ENCODE measurements around the gene RRAGD. TPM values are rescaled to one million over a fixed set of nuclear protein-coding genes. Genes with fewer than 3 reads are reported as not detected.

RRAGD gene, protein sequence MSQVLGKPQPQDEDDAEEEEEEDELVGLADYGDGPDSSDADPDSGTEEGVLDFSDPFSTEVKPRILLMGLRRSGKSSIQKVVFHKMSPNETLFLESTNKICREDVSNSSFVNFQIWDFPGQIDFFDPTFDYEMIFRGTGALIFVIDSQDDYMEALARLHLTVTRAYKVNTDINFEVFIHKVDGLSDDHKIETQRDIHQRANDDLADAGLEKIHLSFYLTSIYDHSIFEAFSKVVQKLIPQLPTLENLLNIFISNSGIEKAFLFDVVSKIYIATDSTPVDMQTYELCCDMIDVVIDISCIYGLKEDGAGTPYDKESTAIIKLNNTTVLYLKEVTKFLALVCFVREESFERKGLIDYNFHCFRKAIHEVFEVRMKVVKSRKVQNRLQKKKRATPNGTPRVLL
- polyA plus RNA-seq (ENCODE audit: insufficient read length in 10 of 10), result 100 to 1,000 TPM in 5 of 10 donors, 10 to 100 TPM in 5; 45.7 to 125 (median 99.9) TPM
- long read RNA-seq, donor 1, full-length matches to known transcripts, result 29 of 48 reads
- long read RNA-seq, donor 1, partial matches to known transcripts, result 19 of 48 reads
- long read RNA-seq, donor 1, other reads (novel, unspliced or antisense), result 0 of 48 reads
- long read RNA-seq, donor 2, full-length matches to known transcripts, result 25 of 30 reads
- long read RNA-seq, donor 2, partial matches to known transcripts, result 5 of 30 reads
- long read RNA-seq, donor 2, other reads (novel, unspliced or antisense), result 0 of 30 reads
- long read RNA-seq, donor 3, result 0 reads
- long read RNA-seq, donor 4, full-length matches to known transcripts, result 29 of 29 reads
- long read RNA-seq, donor 4, partial matches to known transcripts, result 0 of 29 reads
- long read RNA-seq, donor 4, other reads (novel, unspliced or antisense), result 0 of 29 reads
- long read RNA-seq, donor 5, full-length matches to known transcripts, result 26 of 45 reads
- long read RNA-seq, donor 5, partial matches to known transcripts, result 19 of 45 reads
- long read RNA-seq, donor 5, other reads (novel, unspliced or antisense), result 0 of 45 reads
- long read RNA-seq, donor 6, full-length matches to known transcripts, result 32 of 43 reads
- long read RNA-seq, donor 6, partial matches to known transcripts, result 11 of 43 reads
- long read RNA-seq, donor 6, other reads (novel, unspliced or antisense), result 0 of 43 reads
- long read RNA-seq, donor 7, full-length matches to known transcripts, result 23 of 23 reads
- long read RNA-seq, donor 7, partial matches to known transcripts, result 0 of 23 reads
- long read RNA-seq, donor 7, other reads (novel, unspliced or antisense), result 0 of 23 reads
- long read RNA-seq, donor 8, full-length matches to known transcripts, result 7 of 7 reads
- long read RNA-seq, donor 8, partial matches to known transcripts, result 0 of 7 reads
- long read RNA-seq, donor 8, other reads (novel, unspliced or antisense), result 0 of 7 reads
- long read RNA-seq, donor 9, full-length matches to known transcripts, result 6 of 6 reads
- long read RNA-seq, donor 9, partial matches to known transcripts, result 0 of 6 reads
- long read RNA-seq, donor 9, other reads (novel, unspliced or antisense), result 0 of 6 reads

DNA sequence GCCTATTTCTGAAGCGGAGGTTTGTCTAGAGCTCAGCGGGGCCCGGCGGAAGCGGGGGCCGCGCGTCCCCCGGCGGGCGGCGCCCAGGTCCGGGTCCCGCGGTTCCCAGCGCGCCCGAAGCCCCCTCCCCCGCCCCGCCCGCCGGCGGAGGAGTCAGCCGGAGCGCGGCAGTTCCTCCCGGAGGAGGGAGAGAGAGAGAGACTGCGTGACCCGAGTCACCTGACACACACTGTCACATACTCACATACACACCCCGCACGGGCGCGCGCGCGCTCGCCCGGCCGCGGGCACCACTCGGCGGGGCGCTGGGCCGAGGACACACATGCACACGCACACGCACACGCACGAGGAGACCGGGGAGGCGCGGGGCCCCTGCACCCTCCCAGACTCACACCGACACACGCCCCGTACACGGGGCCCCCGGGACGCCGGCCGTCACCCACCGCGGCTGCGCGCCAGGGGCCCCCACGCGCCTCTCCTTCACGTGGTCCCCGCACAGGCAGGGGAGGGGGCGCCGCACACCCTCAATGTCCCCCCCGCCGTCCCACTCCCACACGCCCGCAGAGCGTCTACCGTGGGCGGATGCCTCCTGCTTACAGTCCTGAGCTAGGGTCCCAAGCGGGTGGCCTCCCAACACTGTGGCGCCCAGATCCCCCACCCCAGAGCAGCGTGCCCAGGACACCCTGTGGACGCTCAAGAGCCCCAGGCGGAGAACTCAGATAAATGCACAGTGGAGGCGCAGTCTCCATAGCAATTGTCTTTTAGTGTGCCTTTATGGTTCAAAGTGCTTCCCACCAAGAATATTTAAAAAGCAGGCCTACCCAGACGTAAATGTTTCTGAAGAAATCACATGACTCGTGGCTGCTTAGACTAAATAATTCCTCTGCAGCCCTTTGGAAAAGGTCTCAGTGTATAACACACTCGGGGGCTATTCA is at the start of gene RRAGD:
Gene RRAGD (minus strand): TSS at position 203 of the 935 bp plus-strand sequence. CDS start 280 bp downstream, outside the sequence.
- peak; percentile 64 to 84 (median 67) for DNase-seq

DNA sequence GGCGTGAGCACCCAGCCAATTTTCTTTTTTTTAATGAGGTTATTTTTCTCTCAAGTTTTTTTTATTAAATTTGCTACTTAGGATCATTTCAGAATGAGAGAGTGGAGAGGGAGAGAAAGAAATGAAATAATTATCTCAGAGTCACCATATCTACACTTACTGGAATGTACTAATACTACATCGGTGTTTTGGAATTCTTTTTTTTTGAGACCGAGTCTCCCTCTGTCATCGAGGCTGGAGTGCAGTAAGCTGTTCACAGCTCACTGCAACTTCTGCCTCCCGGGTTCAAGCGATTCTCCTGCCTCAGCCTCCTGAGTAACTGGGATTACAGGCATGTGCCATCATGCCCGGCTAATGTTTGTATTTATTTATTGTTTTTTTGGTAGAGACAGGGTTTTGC is 48.6 kb upstream of the RRAGD start:
- DNase-seq, result no peak

DNA sequence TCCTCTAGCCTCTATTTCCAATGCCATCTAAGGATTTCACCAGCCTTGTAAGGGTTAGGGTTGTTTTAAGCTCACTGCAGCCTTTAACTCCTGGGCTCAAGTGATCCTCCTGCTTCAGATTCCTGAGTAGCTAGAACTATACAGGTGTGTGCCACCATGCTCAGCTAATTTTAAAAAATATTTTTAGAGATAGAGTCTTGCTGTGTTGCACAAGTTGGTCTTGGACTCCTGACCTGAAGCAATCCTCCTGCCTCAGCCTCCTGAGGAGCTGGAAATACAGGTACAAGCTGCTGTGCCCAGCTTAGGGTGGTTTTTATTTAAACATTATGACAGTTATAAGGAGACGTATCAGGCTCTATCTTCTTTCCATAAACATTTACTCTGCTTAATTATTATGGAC is 47.4 kb upstream of the RRAGD start:
- DNase-seq, result no peak

DNA sequence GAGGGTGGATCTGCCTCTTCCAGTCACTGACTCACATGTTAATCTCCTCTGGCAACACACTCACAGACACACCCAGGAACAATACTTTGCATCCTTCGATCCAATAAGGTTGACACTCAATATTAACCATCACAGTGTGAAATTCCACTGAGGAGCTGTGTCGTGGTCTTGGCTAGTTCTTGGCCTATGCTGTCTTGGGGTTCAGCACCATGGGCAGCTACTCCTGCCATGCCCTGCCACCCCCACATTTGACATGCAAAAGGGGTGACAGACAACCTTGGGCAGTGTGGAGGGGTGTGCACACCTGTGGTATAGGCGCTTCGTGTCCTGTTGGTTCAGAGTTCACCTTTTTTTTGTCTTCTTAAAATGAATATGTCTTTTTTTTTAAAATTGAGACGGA is 46.6 kb upstream of the RRAGD start:
- no peak for DNase-seq

DNA sequence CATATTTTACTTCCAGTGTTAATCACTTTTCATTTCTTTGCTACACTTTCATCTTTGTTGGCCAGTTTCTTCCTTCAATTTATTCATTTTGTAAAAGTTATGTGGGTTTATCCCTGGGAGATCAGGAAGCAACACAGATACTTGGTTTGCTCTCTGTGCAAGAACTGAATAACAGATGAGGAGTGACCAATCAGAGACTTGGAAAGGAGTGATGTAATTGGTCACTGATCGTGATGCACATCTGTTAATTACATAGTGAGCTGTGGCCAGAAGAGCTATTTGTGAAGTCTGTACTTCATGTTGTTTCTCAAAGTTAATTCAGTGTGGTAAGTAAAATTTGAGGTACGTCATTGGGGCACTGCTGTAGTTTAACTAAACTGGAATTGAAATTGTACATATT is 42.2 kb upstream of the RRAGD start:
- DNase-seq, result no peak

DNA sequence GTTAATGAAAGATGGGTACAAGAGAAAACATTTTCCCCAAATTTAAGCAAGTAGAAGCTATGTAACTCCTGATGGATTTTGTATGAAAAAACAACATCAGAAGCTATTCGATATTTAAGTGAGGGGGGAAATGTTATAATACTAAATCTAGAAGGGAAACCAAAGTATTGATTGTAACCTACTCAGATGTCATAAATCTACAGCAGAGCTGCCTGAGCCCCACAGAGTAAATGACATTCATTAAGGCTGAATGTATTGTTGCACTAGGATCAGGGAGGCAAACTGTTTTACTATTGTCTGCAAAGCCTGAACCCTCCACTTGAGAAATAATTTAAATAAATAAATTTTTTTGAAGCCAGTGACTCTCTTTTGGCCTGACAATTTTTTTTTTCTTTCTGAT is 40.2 kb upstream of the RRAGD start:
- no peak for DNase-seq

DNA sequence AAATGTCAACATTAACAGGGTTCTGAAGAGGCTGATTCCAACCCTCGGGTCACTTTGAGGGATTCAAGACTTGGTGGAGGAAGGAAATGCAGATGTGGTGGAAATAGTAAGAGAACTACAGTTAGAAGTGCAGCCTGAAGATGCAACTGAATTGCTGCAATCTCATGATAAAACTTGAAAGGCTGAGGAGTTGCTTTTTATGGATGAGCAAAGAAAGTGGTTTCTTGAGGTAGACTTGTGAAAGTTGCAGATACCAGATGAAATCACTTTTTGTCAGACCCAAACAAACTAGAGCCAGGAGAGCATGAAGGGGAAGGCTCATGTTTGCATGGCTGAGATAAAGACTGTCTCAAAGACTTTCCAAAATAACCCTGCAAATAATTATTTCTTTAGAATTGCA is 37.1 kb upstream of the RRAGD start:
- no peak for DNase-seq

DNA sequence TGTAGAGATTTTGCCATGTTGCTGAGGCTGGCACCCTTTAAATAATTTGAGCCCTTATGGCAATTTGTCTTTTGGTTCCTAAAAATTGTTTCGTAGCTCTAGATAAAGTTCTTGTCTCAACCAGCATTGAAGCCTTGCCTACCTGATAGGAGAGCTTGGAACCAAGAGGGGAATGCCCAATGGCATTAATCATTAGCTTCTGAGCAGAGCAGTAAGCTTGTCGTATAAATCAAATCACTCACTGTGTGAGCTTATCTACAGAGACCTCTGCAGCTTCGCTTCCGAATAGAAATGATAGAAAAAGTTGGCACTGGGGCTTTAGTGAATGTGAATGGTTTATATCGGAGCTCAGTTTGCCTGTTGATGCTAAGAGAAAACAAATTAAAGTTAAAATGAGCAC is 31.6 kb upstream of the RRAGD start:
- no peak for DNase-seq

DNA sequence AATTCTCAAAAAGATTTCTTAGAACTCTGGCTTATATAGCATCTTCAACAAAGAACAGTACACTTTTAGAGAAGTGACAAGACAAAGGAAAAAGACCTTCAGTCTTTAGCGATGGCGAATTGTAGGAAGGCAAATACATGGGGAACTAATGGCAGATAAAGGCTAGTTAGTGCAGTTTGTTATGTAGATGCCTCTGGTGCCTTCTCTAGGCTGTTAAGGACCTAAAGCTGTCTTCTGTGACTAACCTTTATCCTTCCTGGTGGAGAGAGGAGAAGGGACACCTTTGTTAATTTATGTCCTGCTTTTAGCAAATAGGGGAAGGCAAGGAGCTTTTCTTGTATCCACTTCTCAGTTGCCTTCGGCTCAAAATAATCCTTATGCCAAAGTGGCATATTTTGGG is 28.1 kb upstream of the RRAGD start:
- no peak for DNase-seq

DNA sequence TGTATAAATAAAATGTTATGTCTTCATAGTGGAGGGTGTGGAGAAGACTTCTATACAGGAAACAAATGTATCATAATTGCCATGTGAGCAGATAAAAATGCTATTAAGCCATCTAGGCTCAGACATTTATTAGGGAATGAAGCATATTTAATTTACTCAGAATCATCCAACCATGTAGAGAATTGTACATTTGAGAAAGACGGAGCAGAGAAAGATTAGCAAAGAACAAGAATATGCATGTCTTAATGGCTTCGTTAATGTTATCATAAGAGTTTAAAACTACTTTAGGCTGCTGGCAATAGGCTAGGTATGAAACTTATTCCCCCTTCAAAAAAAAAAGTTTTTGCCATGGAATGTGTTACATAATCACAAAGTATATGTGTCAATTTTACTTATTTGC is 26.9 kb upstream of the RRAGD start:
- no peak for DNase-seq

DNA sequence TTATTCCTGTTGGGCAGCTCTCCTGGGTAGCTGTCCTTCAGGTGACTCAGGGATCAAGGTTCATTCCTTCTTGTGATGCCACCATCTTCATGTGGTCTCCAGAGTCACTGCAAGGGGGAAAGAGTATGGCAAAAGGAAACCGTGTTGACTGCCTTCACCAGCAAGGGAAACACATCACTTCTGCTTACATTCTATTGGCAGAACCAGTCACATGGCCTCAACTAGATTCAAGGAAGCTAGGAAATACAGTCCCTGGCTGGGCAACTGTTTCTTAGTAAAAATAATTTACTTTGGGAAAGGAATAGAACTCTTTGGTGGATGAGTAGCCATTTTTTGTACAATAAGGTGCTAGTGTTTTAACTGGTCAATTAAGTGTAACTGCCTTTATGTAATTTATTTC is 26.2 kb upstream of the RRAGD start:
- no peak for DNase-seq

DNA sequence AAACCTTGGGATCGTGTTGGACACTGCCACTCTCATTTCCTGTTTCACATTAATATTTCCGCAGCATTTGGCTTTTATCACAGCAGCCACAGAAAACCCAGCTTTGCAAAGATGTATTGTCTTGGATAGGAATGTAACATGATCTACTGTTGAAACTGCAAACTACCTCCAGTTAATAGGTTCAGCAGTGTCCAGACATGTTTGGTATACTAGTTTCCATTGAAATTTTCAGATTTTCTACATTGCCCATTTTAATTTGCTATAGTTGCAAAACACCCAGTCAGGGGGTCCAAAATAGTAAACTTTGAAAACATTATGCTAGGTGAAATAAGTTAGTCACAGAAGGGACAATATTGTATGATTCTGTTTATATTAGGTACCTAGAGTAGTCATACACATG is 24.2 kb upstream of the RRAGD start:
- DNase-seq, result no peak

DNA sequence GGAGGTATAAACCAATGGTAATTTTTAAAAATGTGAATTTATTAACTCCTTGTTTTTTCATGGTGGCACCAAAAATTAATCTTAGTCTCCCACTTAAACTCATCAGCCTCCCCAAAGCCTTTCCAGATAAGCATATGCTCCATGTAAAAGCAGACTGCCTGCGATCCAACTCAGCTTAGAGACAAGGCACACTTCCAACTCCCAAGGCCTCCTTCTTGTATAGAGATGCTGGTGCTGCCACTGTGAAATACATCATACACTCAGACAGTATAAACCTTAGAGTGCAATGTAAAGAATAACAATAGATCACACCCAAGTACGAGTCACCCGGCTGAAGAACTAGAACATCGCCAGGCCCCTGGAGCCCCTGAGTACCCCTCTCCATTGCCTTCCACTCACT is 22.9 kb upstream of the RRAGD start:
- DNase-seq, result peak in 1 of 3 donors; percentile 25

DNA sequence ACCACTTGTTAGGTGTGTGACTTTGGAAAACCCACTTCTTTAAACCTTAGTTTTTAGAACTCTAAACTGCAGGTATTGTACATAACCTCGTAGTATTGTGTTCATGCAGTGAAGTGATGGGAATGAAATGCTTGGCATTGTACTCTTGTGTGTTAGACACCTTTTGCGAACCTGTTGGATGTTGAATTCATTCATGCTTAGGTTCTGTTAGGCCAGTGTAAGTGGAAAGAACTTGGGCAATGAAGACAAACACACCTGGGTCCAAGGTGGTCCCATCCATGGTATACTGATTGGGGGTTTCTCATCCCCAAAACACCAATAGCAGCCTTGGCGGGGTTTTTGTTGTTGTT is 22.1 kb upstream of the RRAGD start:
- no peak for DNase-seq

DNA sequence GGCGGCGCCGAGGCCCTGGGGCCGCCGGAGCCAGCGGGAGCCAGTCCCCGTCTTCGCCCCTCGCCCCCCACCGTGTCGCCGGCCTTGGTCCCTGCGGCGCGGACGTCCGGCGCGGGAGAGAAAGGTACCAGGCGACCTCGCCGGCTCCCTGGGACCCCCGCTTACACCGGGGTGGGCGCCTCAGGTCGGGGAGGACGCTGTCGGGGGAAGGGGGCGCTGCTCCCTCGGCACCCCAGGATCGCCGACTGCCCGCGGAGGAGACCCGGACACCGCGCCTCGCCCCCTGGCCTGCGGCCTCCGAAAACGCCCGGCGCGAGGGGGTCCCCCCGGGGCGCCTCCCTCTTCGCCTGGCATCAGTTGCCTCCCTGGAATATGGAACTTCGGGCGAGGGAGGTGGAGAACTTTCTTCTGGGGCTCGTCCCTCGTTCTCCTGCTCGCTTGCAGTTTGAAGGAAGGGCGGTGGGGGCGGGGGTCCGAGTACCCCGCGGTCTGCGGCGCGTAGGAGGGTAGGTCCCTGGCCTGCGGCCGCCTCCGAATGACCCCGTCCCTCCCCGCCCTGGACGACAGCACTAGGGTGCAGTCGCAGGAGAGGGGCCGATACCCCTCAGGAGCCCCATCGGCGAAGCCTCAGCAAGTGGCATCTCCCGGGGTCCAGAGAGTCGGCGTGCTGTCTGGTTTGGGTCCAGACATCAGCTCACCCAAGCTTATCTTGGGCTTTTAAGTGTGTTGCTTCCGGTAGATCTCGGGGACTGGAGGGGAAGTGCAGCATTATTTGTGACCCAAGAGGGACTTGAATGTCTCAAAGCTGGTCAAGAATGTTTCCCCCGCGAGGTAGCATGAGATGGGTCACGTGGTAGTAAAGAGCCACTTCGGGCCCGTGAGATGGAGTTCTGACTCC is 21.4 kb upstream of the RRAGD start:
- peak in 1 of 3 donors; percentile 57 for DNase-seq

DNA sequence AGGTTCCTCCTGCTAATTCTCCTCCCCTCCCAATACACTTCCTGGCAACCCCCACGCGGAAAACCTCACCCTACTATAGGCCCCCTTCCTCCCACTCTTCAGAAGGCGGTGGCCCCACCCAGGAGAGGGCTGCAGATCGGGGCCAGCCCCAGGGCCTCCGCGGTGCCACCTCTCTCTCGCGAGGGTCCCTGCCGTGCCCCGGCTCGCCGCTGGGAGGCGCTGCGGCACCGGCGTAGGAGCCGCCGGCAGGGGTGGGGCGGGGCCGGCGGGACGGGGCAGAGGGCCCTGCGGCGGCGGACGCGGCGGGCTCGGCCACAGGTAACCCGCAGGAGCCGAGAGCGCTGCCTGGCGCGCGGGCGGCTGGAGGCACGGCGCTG is 20.8 kb upstream of the RRAGD start, which contains the start of gene ANKRD6:
Gene ANKRD6 (plus strand): TSS at position 278 of the 377 bp plus-strand sequence. CDS start 133,825 bp downstream, outside the sequence.
- DNase-seq, result peak in 2 of 3 donors; percentile 79 to 85

DNA sequence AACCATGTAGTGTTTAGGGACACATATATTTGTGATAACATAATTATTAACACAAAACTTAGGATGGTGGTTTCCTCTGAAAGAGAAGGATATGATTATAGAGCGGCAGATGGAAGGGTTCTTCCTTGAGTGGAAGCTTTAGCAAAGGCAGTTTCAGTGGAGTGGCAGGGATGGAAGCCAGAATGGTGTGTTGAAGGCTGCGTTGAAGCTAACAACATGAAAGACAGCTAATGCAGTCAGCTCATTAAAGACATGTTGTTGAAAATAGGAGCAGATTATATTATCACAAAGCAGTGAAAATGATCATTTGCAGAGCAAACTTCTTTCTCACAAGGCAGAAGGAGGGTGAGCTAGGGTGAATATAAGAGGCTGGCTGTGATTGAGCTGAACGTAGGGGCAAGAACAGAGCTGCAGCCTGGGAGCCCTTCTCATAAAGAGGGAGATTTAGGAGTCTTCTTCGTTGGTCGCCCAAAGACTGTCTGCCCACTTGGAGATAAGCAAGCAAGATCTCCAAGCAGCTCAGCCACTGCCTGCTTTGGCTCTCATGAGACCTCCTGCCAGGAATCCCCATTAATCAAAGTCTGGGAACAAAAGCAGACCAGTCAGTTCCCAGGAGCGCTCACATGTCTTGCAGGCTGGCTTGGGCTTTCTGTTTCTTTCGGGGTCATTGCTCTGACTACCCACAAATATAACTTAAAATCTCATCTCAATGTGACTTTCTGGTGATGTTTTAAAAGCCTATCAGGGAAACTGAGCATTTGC is 18.3 kb upstream of the RRAGD start:
- no peak for DNase-seq

DNA sequence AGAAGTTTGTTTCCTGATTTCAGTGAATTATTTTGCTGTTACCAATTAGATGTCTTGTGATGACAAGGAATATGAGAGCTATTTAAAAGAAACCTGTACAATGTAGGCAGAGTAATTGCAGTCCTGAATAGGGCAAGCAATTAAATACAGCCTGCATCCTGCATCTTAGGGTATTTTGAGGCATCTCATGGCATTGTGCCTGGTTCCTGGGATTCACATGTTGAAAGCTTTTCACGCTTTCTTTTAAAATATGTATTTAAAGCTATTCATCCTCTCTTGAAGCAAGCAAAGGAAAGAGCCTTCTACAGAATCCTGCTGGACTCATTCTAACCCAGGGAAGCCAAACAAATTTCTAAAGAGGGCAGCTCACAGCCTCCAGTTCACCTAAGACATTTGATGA is 4.7 kb upstream of the RRAGD start:
- no peak for DNase-seq

Measured in muscle of back (tissue), 13 donors.